ENCODE data around the gene PDE6G. TPM values are rescaled to one million over a fixed set of nuclear protein-coding genes. Genes with fewer than 3 reads are reported as not detected.

The PDE6G gene
- total and polyA plus RNA-seq, 2 of the 13 experiments (the other 11 are each of a cell fraction or from before 2014, with no cell fraction given): 1.4 to 6.7 TPM

- TF ChIP-seq MXD3 (CRISPR knock-in tag; IDR thresholded peaks at IDR 0.05) (no peak), ZNF556 (CRISPR knock-in tag; IDR thresholded peaks at IDR 0.05; ENCODE audit: borderline replicate concordance) (no peak), ZNF550 (CRISPR knock-in tag; IDR thresholded peaks at IDR 0.05; ENCODE audit: borderline replicate concordance) (no peak), ZBTB20 (CRISPR knock-in tag; IDR thresholded peaks at IDR 0.05; ENCODE audit: borderline replicate concordance, low read depth) (no peak), TFDP1 (CRISPR knock-in tag; IDR thresholded peaks at IDR 0.05; ENCODE audit: borderline replicate concordance) (no peak; the same call in 1 of the 2 replicates), ZNF709 (CRISPR knock-in tag; IDR thresholded peaks at IDR 0.05) (0 out of 2 replicates have a peak, but pooled peaks have one; percentile 30), PATZ1 (CRISPR knock-in tag; IDR thresholded peaks at IDR 0.05) (no peak), IRF2 (CRISPR knock-in tag; IDR thresholded peaks at IDR 0.05) (no peak), MEIS1 (CRISPR knock-in tag; IDR thresholded peaks at IDR 0.05; ENCODE audit: borderline replicate concordance) (no peak), AHR (CRISPR knock-in tag; IDR thresholded peaks at IDR 0.05) (no peak), SMARCC2 (IDR thresholded peaks at IDR 0.05) (no peak), TP53 (CRISPR knock-in tag; conservative IDR thresholded peaks at IDR 0.05) (no peak), KDM5B (CRISPR knock-in tag; IDR thresholded peaks at IDR 0.05; ENCODE audit: borderline replicate concordance) (peak; percentile 7; the same call in 1 of the 2 replicates), RFX5 (IDR thresholded peaks at IDR 0.05; ENCODE audit: low read depth, low read length) (no peak), FOSL1 (CRISPR knock-in tag; IDR thresholded peaks at IDR 0.05; ENCODE audit: borderline replicate concordance) (no peak), GATAD1 (CRISPR knock-in tag; IDR thresholded peaks at IDR 0.05) (no peak)
- TF ChIP-seq, protein P1, sequence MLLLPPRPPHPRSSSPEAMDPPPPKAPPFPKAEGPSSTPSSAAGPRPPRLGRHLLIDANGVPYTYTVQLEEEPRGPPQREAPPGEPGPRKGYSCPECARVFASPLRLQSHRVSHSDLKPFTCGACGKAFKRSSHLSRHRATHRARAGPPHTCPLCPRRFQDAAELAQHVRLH (CRISPR knock-in tag; IDR thresholded peaks at IDR 0.05; ENCODE audit: borderline replicate concordance, low read depth): no peak
- TF ChIP-seq, protein P2, sequence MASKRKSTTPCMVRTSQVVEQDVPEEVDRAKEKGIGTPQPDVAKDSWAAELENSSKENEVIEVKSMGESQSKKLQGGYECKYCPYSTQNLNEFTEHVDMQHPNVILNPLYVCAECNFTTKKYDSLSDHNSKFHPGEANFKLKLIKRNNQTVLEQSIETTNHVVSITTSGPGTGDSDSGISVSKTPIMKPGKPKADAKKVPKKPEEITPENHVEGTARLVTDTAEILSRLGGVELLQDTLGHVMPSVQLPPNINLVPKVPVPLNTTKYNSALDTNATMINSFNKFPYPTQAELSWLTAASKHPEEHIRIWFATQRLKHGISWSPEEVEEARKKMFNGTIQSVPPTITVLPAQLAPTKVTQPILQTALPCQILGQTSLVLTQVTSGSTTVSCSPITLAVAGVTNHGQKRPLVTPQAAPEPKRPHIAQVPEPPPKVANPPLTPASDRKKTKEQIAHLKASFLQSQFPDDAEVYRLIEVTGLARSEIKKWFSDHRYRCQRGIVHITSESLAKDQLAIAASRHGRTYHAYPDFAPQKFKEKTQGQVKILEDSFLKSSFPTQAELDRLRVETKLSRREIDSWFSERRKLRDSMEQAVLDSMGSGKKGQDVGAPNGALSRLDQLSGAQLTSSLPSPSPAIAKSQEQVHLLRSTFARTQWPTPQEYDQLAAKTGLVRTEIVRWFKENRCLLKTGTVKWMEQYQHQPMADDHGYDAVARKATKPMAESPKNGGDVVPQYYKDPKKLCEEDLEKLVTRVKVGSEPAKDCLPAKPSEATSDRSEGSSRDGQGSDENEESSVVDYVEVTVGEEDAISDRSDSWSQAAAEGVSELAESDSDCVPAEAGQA (IDR thresholded peaks at IDR 0.05; ENCODE audit: low read depth): no peak
- TF ChIP-seq, protein P2 (CRISPR knock-in tag; IDR thresholded peaks at IDR 0.05; ENCODE audit: borderline replicate concordance): peak; percentile 13; the same call in 1 of the 2 replicates
Measured at GRCh38 chr17:81703747-81704654, 47.7 kb upstream of the PDE6G start (continued).
